Esophagus squamous epithelium (tissue), 5 donors: ENCODE data around the gene PLEKHA4. TPM values are rescaled to one million over a fixed set of nuclear protein-coding genes. Genes with fewer than 3 reads are reported as not detected.
A peak's percentile ranks its signal among the peaks of the same experiment; 100 is the strongest.

Experiments
- DNase-seq: peaks from one replicate; lab custom pipeline; 2025; lab: John Stamatoyannopoulos, UW
- H3K27ac ChIP-seq, 4 donors: fragments of 200-600 bp; sonication (generic); one replicate each; pipeline ENCODE4 v1.5.1; 2016 to 2019; ENCODE audit warnings: mild to moderate bottlenecking in 1 of 4
- H3K27me3 ChIP-seq, 4 donors: fragments of 200-600 bp; sonication (generic); 1 replicate in 3 of 4; 2 replicates in 1 of 4; pipeline versions ENCODE4 v1.5.1 to v1.6.0; 2017 to 2021; ENCODE audit warnings: antibody characterized with exemption in 1 of 4
- H3K36me3 ChIP-seq, 3 donors: fragments of 200-600 bp; sonication (generic); one replicate each; pipeline ENCODE4 v1.5.1; 2016 to 2019
- H3K4me1 ChIP-seq, 3 donors: fragments of 200-600 bp; sonication (generic); one replicate each; pipeline ENCODE4 v1.5.1; 2017 to 2019
- H3K4me3 ChIP-seq, 4 donors: fragments of 200-600 bp; sonication (generic); 1 replicate in 3 of 4; 2 replicates in 1 of 4; pipeline ENCODE4 v1.5.1; 2016 to 2019; ENCODE audit warnings: mild to moderate bottlenecking in 2 of 4, moderate library complexity in 1 of 4
- H3K9me3 ChIP-seq, 3 donors: fragments of 200-600 bp; sonication (generic); one replicate each; pipeline ENCODE4 v1.5.1; 2016 to 2019
- CTCF ChIP-seq, 6 experiments: fragments of 450-650 bp in 4 of 6; fragments of 200-600 bp in 2 of 6; sonication (generic) in 2 of 6; IDR thresholded peaks; one replicate each; pipeline ENCODE4 v1.5.1; 2016 to 2019; ENCODE audit warnings: antibody characterized with exemption in 6 of 6, mild to moderate bottlenecking in 4 of 6, moderate library complexity in 4 of 6
- POLR2A ChIP-seq, 4 donors: fragments of 450-650 bp; IDR thresholded peaks; one replicate each; pipeline ENCODE4 v1.6.1; 2017; ENCODE audit warnings: antibody characterized with exemption in 4 of 4, mild to moderate bottlenecking in 4 of 4, moderate library complexity in 3 of 4
- WGBS, 2 donors: methylation state at CpG; one replicate each; pipeline ENCODE4 v1.1.5; 2018; 5-methylcytosine and 5-hydroxymethylcytosine counted together
- intact Hi-C: fragments of 100-400 bp; cut with DNase I; formaldehyde crosslinking; loops from one replicate; pipeline ENCODE4 v1.15.0; 2022
- total RNA-seq, 4 donors: library from RNA; depleted of rRNA; stranded (reverse); fragments of >200 nt; gene quantifications; one replicate each; pipeline ENCODE4 v1.1.0, GENCODE V29; 2016
- donor health status: DM: yes; HTN: yes; CAD: no.

Gene PLEKHA4
- total RNA-seq, 4 donors from 2014 or later = 2.8 to 9.0 (median 5.6) TPM

- Histone ChIP-seq H3K27ac (peak overlapping the region; percentile 71 to 91 (median 82)), H3K36me3 (peaks cover 0 to 11% (median 0%) of the 10 kb centered on the region in 3 donors), H3K27me3 (no peaks in the 10 kb centered on the region), H3K4me3 (peak overlapping the region; percentile 16 to 64 (median 40)), H3K4me1 (peaks cover 19 to 41% (median 21%) of the 10 kb centered on the region in 3 donors), H3K9me3 (no peaks in the 10 kb centered on the region)
- 24 to 25% methylated on average over 4 of the region's 7 CpGs for WGBS, 2 donors
- intact Hi-C loops = loop anchor here (10.0 kb wide), 1 partner anchor 107 kb away; no protein-coding TSS in a partner anchor
- no peak for TF ChIP-seq POLR2A (IDR thresholded peaks at IDR 0.05)
- TF ChIP-seq CTCF (IDR thresholded peaks at IDR 0.05) = no peak
- DNase-seq = no peak
These were observed 687 bp downstream of the PLEKHA4 start for GRCh38 chr19:48867746-48868113.

DNA sequence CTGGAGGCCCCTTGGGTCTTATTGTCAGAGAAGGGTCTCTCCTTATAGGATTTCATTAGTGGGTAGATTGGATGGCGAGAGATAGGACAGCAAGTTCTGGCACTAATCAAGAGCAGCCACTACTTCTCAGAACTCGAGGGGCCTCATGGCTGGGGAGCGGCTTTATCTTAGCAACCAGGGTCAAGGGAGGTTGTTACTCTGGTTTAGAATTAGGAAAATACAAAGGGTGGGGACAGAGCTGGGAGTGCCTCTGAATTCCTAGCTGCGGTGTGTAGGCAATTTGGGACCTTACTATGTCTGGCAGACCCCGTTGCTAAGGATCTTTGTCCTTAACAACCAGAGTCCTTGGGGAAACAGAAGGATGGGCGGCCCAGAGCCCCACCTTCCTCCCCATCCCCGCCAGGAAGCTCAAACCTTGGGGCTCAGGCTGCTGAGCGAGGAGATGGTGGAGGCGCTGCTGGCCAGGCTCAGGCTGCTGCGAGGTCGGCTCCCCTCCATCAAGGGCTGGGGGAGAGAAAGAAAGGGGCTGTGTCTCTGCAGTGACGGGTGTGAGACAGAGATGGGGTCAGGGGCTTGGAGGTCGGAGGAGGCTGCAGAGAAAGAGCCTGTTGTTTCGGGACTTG is 1.2 kb downstream of the PLEKHA4 start:
- WGBS, 2 donors = 29 to 49% methylated on average over 11 to 13 of the region's 14 CpGs
- intact Hi-C loops = loop anchor here (10.0 kb wide), 1 partner anchor 108 kb away; no protein-coding TSS in a partner anchor
- Histone ChIP-seq H3K27ac (peak overlapping the region; percentile 71 to 91 (median 82)), H3K4me3 (peak overlapping the region; percentile 16 to 64 (median 40)), H3K9me3 (no peaks in the 10 kb centered on the region), H3K4me1 (peaks cover 19 to 41% (median 21%) of the 10 kb centered on the region in 3 donors), H3K36me3 (peaks cover 0 to 11% (median 0%) of the 10 kb centered on the region in 3 donors), H3K27me3 (no peaks in the 10 kb centered on the region)
- no peak for DNase-seq
- TF ChIP-seq POLR2A (IDR thresholded peaks at IDR 0.05) = no peak
- TF ChIP-seq CTCF (IDR thresholded peaks at IDR 0.05) = no peak

DNA sequence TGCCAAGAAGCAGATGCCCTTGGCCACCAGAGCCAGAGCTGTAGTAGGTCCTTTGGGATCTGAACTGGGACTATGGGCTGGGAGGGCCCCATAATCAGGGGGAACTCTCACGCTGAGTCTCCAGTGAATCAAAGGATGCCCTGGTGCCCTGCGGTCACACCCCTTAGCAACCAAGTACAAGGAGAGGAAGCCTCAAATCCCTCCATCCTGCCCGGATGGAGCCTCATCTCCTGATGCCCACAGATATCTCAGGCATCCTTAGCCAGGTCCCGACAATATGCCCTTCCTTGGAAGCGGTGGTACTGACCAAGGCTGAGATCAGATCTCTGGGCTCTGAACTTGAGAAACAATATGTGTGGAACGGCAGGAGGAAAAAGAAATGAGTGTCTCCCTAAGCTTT is 1.7 kb downstream of the PLEKHA4 start:
- H3K4me3 ChIP-seq = no peak overlapping the region
- peaks cover 19 to 37% (median 19%) of the 10 kb centered on the region in 3 donors for H3K4me1 ChIP-seq
- DNase-seq = no peak
- peaks cover 0 to 11% (median 0%) of the 10 kb centered on the region in 3 donors for H3K36me3 ChIP-seq
- no peaks in the 10 kb centered on the region for H3K9me3 ChIP-seq
- no peak for TF ChIP-seq POLR2A (IDR thresholded peaks at IDR 0.05)
- no peak for TF ChIP-seq CTCF (IDR thresholded peaks at IDR 0.05)
- peak overlapping the region in 3 of 4 donors; percentile 80 to 91 (median 84) for H3K27ac ChIP-seq
- H3K27me3 ChIP-seq = no peaks in the 10 kb centered on the region
- intact Hi-C loops = loop anchor here (10.0 kb wide), 1 partner anchor 108 kb away; no protein-coding TSS in a partner anchor
- 51 to 87% methylated on average over 3 to 6 of the region's 6 CpGs for WGBS, 2 donors

- no peak overlapping the region for H3K27ac ChIP-seq
- no peaks in the 10 kb centered on the region for H3K9me3 ChIP-seq
- intact Hi-C loops = loop anchor here (10.0 kb wide), 1 partner anchor 112 kb away; no protein-coding TSS in a partner anchor
- DNase-seq = no peak
- H3K27me3 ChIP-seq = no peaks in the 10 kb centered on the region
- WGBS, 2 donors = 75 to 80% methylated on average over 4 to 7 of the region's 7 CpGs
- no peak overlapping the region for H3K4me3 ChIP-seq
- peaks cover 0 to 32% (median 0%) of the 10 kb centered on the region in 3 donors for H3K36me3 ChIP-seq
- TF ChIP-seq POLR2A (IDR thresholded peaks at IDR 0.05) (no peak), CTCF (IDR thresholded peaks at IDR 0.05) (no peak)
- peaks cover 5 to 19% (median 12%) of the 10 kb centered on the region in 3 donors for H3K4me1 ChIP-seq
These were observed 5.6 kb downstream of the PLEKHA4 start for GRCh38 chr19:48862827-48863226.

GRCh38 chr19:48861313-48861712 is 7.1 kb downstream of the PLEKHA4 start:
- Histone ChIP-seq H3K4me3 (no peak overlapping the region), H3K4me1 (peaks cover 0 to 4% (median under 1%) of the 10 kb centered on the region in 3 donors), H3K36me3 (peaks cover 0 to 32% (median 0%) of the 10 kb centered on the region in 3 donors), H3K27ac (no peak overlapping the region), H3K9me3 (no peaks in the 10 kb centered on the region), H3K27me3 (no peaks in the 10 kb centered on the region)
- no peak for DNase-seq
- no peak for TF ChIP-seq POLR2A (IDR thresholded peaks at IDR 0.05)
- TF ChIP-seq CTCF (IDR thresholded peaks at IDR 0.05) = no peak
- intact Hi-C loops = loop anchor here (10.0 kb wide), 1 partner anchor 113 kb away; no protein-coding TSS in a partner anchor
- WGBS, 2 donors = 81 to 90% methylated on average over 9 to 14 of the region's 18 CpGs
